Type B pancreatic cell (in vitro differentiated cells): Measurements from ENCODE around the gene C2CD4A. TPM values are rescaled to one million over a fixed set of nuclear protein-coding genes. Genes with fewer than 3 reads are reported as not detected.

Source experiments
- DNase-seq: peaks from one replicate; pipeline ENCODE4 v3.0.0; 2021; ENCODE audit warnings: mixed read lengths; ENCODE audit not compliant: unreplicated experiment; ENCODE audit errors: extremely low spot score
- H3K27ac Mint-ChIP-seq: 2 replicates; pipeline ENCODE4 v1.8.0; 2021; ENCODE audit warnings: mild to moderate bottlenecking, mixed read lengths
- H3K27me3 Mint-ChIP-seq: 2 replicates; pipeline ENCODE4 v1.8.0; 2021; ENCODE audit warnings: mixed read lengths
- H3K36me3 Mint-ChIP-seq: 2 replicates; pipeline ENCODE4 v1.8.0; 2021; ENCODE audit warnings: mixed read lengths
- H3K4me1 Mint-ChIP-seq: one replicate; pipeline ENCODE4 v1.8.0; 2021; ENCODE audit warnings: mixed read lengths; ENCODE audit not compliant: unreplicated experiment
- H3K4me3 Mint-ChIP-seq: 2 replicates; pipeline ENCODE4 v1.8.0; 2021; ENCODE audit warnings: mild to moderate bottlenecking, mixed read lengths
- H3K9me3 Mint-ChIP-seq: 2 replicates; pipeline ENCODE4 v1.8.0; 2021; ENCODE audit warnings: mixed read lengths
- total RNA-seq: library from RNA; stranded (reverse); gene quantifications from 2 replicates; pipeline ENCODE4 v1.2.1, GENCODE V29; 2021; ENCODE audit warnings: low replicate concordance
- TF ChIP-seq, protein P1 (sequence below): fragments of 200-600 bp; sonication (generic); conservative IDR thresholded peaks from 2 replicates; pipeline ENCODE4 v1.5.0; 2021; ENCODE audit warnings: antibody characterized with exemption, mild to moderate bottlenecking

The C2CD4A gene
- total RNA-seq, 1 donor from 2014 or later: 1.7 TPM

DNA sequence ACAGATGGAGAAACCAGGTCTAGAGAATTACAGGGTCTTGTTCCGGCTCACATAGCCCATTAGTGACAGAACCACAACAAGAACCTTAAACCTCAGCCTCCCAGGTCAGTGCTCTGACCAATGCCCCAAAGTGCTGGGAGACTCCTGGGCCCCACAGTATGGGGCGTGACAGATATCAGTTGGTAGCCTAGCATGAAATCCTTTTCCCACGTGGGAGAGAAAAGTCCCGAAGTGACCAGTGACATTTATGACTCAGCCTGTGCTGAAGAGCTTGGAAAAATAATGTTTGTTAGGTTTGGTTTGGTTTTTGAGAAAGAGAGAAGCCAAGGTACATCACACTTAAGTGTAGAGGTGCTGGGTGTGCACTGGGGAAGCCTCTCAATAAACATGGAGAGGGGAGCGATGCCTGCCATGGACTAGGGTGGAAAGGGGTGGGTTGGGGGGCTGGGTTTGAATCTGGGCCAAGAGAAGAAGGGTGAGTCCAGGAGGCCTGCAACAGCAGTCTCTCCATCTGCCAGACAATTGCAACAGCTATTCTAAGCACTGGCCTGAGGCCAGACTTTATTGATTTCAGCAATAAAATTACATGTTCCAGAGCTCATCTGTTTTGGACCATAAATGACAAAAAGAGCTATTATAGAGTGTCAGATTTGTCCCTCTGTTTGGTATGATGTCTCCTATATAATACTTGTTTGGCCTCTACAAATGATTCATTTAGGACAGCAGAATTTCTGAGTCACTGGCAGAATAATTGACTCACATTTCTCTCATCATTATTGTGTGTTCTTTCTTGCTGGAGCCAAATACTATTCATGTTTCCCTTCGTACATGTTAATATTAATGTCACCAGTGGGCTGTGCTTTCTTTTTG, 43.4 kb downstream of the C2CD4A start:
- TF ChIP-seq, protein P1, sequence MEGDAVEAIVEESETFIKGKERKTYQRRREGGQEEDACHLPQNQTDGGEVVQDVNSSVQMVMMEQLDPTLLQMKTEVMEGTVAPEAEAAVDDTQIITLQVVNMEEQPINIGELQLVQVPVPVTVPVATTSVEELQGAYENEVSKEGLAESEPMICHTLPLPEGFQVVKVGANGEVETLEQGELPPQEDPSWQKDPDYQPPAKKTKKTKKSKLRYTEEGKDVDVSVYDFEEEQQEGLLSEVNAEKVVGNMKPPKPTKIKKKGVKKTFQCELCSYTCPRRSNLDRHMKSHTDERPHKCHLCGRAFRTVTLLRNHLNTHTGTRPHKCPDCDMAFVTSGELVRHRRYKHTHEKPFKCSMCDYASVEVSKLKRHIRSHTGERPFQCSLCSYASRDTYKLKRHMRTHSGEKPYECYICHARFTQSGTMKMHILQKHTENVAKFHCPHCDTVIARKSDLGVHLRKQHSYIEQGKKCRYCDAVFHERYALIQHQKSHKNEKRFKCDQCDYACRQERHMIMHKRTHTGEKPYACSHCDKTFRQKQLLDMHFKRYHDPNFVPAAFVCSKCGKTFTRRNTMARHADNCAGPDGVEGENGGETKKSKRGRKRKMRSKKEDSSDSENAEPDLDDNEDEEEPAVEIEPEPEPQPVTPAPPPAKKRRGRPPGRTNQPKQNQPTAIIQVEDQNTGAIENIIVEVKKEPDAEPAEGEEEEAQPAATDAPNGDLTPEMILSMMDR: no peak
- Mint-ChIP-seq H3K36me3 (no peaks in the 10 kb centered on the region), H3K4me1 (peaks cover 20% of the 10 kb centered on the region), H3K27ac (peak overlapping the region; percentile 71), H3K27me3 (peaks cover 3% of the 10 kb centered on the region), H3K4me3 (no peak overlapping the region), H3K9me3 (no peaks in the 10 kb centered on the region)
- DNase-seq: no peak

DNA sequence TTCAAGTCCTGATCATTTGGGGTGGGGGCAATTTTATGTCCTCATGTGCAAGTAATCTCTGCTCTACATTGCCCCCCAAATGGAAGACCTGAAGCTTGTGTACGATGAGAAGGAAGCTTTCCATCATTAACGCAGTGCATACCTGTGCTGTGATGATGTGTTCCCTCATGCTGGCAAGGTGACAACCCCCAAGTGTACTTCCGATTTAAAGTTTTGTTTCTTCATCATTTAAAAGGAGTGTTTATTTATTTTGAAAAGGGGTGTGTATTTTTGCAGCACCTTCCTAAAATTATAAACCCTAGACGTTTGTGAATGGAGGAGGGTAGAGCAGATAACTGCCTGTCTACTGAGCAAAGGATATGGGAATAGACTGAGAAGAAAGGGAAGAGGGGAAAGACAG, 45.3 kb downstream of the C2CD4A start:
- Mint-ChIP-seq H3K4me1 (peaks cover 20% of the 10 kb centered on the region), H3K27me3 (peaks cover 3% of the 10 kb centered on the region), H3K9me3 (no peaks in the 10 kb centered on the region), H3K4me3 (no peak overlapping the region), H3K36me3 (no peaks in the 10 kb centered on the region), H3K27ac (peak overlapping the region; percentile 85)
- DNase-seq: no peak
- TF ChIP-seq, protein P1: no peak

DNA sequence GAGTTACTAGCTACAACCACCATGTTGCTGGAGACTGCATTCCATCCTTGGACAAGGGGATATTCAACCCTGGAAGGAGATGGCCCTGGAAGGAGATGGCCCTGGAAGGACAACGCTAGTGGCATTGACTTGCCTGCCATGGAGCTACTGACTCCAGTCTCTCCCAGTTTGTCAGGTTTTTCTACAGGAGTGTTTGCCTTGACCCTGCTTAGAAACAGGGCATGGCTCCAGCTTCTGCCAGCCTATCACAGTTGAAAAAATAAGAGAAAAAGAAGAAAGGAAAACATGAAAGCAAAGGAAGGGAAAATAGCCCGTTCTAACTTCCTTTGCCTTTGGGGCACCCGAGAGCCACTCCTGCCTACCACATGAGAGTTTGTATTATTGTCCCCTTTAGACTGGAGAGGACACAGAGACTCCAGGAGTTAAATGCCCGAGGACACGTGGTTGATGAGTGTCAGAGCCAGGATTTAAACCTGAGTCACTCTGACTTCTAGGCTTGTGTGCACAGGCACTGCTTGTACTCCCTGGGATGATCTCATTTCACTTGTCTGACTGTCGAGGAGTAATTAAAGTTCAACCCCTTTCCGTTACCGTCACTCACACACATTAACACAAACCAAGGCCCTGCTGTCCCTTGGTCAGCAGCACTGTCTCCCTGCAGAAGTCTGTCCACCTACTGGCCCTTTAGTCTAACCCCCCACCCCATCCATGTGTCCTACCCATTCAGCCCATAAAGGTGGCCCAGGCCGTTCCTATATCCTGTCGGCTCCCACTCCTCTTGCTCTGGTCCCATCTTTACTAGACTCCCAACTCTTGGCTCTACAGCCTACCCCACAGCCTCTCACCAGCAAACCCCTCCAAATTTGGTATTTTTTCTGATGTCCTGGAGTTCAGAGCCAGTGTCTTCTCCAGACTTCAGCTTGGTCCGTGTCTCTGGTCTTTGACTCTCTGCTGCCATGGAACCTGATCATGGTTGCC, 46.1 kb downstream of the C2CD4A start:
- peaks cover 20% of the 10 kb centered on the region for H3K4me1 Mint-ChIP-seq
- H3K4me3 Mint-ChIP-seq: no peak overlapping the region
- peak overlapping the region; percentile 85 for H3K27ac Mint-ChIP-seq
- TF ChIP-seq, protein P1: no peak
- H3K27me3 Mint-ChIP-seq: peaks cover 3% of the 10 kb centered on the region
- no peaks in the 10 kb centered on the region for H3K36me3 Mint-ChIP-seq
- H3K9me3 Mint-ChIP-seq: no peaks in the 10 kb centered on the region
- no peak for DNase-seq

DNA sequence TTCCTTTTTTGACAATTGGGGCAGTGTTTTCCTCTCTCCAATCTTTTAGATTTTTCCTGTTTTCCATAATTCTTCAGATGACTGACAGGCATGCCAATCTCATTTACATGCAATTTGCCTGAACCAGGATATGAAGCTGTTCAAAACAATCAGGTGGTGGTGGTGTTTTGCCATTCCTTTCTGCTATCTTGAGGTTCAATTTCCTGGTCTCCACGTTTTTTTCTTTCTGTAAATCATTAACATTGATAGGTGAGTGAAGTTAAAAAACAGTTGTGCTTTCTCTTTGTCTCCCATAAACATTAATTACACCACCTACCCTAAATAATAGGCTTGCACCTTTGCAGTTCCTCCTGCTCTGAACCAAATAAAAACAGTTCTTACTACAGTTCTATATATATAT, 49.1 kb downstream of the C2CD4A start:
- Mint-ChIP-seq H3K27ac (no peak overlapping the region), H3K9me3 (no peaks in the 10 kb centered on the region), H3K4me3 (no peak overlapping the region), H3K27me3 (peaks cover 3% of the 10 kb centered on the region), H3K36me3 (no peaks in the 10 kb centered on the region), H3K4me1 (peaks cover 18% of the 10 kb centered on the region)
- TF ChIP-seq, protein P1: no peak
- DNase-seq: no peak

DNA sequence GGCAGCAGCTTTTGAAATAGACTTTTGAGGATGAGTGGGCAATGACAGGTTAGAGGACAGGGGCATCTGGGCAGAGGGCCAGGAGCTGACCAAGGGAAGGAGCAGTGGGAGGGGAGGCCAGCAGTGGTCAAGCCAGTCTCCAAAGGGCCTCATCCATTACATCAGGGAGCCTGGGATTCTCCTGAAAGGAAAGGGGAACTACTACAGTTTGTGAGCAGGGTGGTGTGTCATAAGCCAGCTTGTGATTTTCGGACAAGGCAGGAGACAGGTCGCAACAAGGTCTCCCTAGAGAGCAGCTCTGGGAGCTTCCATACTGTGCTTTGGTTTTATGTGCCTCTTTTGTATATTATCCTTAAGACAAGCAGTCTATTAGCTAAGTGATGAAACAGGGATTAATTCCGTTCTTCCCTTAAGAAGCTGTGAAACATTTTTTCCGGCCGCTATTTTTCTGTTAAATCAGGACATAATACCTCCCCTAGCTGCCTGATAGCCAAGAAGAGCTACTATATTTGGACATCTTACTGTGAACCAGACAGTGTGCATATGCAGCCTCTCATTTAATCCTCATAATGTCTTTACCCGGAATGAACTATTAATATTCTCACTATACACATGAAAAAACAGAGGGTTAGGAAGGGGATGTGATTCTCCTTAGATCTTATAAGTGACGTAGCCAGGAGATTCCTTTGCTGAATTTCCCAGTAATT, 51.9 kb downstream of the C2CD4A start:
- TF ChIP-seq, protein P1: no peak
- no peaks in the 10 kb centered on the region for H3K9me3 Mint-ChIP-seq
- H3K27ac Mint-ChIP-seq: no peak overlapping the region

More for the DNA sequence above, 51.9 kb downstream of the C2CD4A start:
- DNase-seq: no peak
- H3K36me3 Mint-ChIP-seq: no peaks in the 10 kb centered on the region
- H3K27me3 Mint-ChIP-seq: no peaks in the 10 kb centered on the region
- H3K4me3 Mint-ChIP-seq: no peak overlapping the region
- H3K4me1 Mint-ChIP-seq: peaks cover 8% of the 10 kb centered on the region
